IPS DF 19.7 (cell line): ENCODE data around the gene ALDH1A1.

Experiments
- DNase-seq: peaks from one replicate; pipeline ENCODE4 v3.0.0-alpha.2; 2013; ENCODE audit warnings: low read depth, low spot score

The ALDH1A1 gene

DNA sequence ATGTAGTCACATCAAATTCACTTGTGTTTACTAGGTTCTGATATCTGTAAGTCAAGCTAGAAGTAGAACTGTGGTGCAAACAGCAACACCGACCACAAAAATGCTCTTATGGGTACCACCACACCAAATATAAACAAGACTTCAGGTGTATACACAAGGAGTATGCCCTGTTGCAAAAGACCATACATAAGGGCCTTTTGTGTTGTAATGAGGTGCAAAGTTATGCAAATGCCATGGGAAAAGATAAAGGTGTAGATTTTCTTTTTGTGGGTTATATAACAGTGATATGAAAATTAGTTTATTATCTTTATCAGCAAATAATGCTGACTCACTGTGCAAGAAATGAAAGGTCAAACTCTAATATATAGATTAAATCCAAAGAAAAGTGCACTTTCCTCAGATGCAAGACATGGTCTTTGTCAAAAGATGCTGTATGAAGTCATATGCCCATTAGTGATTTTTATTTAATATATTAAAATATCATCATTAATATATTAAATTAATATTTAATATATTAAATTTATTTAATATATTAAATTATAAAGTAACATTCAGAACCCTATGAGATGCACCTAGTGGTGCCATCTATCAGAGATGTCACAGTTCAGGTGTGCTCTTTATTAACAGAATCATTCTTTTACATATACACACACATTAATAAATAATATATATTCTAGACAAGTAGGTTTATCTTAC lies 26.7 kb upstream of the ALDH1A1 start:
- DNase-seq, result no peak

DNA sequence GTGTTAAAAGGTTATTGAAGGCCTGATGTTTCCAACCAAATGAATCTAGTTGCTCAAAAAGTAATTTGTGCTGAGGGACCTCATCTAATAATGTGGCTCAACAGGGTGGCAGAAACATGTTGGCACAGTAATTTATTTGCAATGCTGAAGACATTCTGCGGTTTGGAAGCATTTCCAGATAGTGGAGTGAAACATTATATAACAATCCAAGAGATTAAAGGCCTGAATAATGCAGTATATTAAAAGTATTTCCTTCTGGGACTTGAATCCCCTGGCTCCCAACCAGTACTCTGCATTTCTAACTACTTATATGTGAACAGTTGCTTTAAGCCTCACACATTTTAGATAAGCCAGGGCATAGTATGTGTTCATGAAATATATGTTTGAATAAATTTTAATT lies 25.9 kb upstream of the ALDH1A1 start:
- DNase-seq, result no peak

DNA sequence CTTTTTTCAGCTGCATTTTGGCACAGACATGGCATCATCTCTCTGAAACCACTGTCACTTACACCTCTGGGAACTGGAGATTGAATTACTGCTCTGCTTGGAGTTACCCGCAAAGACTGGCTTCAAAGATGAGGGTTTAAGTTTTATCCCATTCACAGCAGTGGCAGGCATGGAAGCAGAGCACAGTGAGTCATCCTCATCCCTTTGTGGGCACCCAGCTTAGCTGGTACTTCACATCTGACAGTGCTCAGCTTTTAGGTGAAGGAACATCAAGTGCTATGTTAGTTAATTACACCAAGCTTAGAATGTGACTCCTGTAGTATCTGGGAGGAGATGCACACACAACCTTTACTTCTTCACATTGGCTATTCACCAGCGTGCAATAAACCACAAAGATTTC lies 24.8 kb upstream of the ALDH1A1 start:
- no peak for DNase-seq

DNA sequence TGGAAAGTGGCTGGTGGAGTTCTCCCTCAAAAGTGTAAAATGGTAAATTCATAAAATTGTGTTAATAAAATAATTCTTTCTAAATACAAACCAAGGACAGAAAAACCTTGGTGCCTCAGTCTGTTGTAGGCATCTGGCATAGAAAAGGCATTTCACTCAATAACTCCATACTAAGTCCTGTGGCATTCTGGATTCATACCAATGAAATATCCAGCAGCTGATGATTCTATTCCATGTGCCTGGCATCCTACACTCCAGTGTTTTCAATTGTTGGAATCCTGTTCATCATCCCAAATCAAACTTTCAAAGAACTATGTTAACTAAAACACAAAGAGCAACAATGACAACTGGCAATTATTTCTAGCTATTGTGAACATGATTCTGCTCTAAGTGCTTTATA lies 21.6 kb upstream of the ALDH1A1 start:
- no peak for DNase-seq

DNA sequence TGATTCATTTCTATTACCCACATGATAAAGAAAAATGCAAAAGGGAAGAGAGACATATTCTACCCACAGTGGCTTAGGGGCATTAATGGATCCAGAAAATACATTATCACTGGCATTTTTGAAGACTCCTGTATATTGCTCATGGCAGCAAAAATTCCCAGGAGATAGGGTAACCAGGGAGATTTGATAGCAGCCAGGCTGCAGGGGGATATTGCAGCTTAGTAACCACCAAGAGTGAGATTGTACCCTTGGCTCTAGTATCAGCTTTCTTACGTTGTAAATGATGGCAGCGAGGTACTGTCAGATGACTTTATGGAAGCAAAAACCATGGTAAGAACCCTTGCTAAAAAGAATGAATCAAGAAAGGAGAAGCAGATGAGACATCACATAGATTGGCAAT lies 19.8 kb upstream of the ALDH1A1 start:
- no peak for DNase-seq

DNA sequence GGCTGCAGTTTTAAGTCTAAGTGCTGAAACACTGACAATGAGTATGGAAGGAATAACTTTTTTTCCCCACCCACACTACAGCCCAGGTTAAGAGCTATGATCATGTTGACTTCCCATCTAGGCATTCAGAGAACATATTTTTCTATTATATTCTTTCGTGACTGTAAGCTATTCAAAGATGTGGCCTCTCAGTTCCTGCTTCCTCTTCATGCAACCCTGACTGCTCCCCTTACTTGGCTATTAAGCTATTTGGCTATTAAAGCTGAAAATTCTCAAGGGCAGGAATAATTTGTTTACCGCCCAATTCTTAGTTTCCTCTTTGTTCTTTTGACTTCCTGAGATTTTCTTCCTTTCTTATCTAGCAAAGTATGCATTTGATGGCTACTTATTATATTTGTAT lies 18.6 kb upstream of the ALDH1A1 start:
- DNase-seq, result no peak

DNA sequence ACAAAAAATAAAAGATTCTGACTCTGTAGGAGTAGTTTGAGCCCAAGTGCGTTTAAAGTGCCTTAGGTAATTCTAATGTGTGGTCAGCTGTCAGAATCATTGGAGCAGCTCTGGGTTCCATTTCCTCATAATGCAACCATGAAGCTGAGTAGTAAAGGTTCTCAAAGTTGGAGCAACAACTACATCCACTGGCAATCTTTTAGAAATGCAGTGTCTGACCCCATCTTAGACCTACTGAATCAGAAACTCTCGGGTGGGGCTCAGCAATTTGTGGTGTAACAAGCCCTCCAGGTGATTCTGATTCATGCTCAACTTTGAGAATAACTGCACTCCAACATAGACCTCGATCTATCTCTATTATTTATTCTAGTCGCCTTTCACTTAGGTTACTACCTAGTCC lies 7.6 kb upstream of the ALDH1A1 start:
- DNase-seq, result no peak

DNA sequence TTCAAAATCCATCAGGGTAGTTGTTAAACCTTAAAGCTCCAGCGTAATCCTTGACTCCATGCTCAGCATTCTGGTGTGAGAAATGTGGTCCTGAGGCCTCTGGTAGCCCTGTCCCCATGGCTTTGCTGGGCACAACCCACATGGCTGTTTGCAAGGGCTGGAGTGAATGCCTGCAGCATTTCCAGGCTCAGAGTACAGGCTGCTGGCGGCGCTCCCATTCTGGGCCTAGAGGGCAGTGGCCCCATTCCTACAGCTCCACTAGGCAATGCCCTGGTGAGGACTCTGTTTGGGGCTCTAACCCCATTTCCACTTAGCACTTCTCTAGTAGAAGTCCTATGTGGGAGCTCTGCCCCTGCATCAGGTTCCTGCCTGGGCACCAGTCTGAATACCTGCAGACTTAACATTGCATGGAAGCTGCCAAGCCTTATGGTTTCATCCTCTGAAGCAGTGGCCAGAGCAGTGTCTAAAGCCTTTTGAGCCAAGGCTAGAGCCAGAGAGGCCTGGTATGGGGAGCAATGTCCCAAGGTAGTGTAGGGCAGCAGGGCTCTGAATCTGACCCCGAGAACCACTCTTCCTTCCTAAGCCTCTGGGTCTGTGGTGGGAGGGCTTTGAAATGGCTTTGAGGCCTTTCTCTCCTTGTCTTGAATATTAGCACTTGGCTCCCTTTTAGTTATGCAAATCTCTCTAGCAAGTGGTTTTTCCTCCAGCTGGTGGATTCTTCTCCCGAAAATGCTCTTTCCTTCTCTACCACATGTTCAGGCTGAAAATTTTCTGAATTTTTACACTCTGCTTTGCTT lies 5.8 kb upstream of the ALDH1A1 start:
- DNase-seq, result no peak

DNA sequence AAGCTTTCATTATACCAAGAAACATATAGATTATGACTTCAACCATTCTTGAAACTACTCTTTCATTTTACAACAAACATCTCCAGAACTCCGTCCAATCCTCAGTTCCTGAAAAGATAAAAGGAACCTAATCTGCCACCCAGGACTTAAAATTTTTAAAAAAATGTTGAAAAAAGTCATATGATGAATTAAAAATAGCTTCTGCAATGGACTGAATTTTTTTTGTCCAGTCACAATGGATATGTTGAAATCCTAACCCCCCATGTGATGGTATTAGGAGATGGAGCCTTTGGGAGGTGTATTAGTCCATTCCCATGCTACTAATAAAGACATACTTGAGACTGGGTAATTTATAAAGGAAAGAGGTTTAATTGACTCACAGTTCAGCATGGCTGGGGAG lies 2.7 kb upstream of the ALDH1A1 start:
- DNase-seq, result no peak

DNA sequence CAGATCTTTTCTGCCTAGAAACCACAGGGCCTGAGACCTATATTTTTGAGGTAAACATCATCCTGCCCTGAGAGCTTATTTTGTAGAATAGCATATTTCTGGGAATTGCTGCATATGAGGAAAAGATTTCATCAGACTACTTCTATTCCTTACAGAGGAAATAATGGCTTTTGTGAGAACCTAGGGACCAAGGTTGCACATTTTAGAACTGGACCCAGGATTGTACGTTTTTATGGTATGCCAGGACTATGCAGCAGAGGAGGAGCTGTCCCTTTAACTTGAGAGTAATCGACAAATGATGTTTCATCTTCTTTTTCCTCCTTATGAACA lies 2.2 kb upstream of the ALDH1A1 start:
- no peak for DNase-seq

DNA sequence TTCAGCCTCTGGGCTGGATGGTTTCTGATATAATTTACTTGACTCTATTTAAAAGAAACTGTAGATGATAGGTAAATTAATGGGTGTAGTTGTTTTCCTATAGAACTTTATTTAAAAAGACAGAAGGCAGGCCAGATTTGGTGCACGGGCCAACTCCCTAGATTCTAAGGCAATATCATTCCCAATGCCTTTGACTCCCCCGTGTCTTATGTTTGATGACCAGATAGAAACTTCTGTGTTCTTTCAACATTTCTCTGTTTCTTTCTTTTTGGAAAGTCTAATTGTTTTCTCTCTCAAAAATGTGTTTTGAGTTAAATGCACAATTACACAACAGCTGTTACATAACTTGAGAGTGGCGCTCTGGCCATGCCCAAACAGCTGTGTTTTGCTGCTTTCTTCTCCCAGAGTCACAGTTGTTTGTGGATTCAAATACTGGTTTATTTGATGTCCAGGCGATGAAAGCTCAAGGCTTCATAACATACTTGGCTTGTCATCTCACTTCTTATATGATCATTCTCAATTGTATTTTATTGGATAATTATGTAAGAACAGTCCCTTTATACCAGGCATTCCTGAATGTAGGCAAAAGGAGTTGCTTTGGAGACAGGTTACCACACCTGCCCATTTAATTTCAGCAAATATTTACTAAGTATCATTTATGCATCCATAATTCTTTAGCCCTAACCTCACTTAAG lies 1.7 kb upstream of the ALDH1A1 start:
- no peak for DNase-seq

DNA sequence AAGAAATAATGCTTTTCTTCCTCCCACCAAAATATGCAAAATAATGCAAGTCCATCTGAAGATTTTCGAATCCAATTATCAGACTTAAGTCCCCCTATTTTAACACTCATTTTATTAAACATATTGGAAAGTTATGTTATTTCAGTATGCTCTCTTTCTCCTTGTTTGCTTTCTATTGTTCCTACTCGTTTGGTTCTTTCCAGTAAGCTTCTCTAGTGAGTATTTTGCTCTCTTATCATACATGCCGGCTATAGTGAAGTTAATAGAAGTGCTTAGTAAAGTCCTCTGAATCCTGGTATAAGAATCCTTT lies 517 bp downstream of the ALDH1A1 start:
- DNase-seq, result no peak

DNA sequence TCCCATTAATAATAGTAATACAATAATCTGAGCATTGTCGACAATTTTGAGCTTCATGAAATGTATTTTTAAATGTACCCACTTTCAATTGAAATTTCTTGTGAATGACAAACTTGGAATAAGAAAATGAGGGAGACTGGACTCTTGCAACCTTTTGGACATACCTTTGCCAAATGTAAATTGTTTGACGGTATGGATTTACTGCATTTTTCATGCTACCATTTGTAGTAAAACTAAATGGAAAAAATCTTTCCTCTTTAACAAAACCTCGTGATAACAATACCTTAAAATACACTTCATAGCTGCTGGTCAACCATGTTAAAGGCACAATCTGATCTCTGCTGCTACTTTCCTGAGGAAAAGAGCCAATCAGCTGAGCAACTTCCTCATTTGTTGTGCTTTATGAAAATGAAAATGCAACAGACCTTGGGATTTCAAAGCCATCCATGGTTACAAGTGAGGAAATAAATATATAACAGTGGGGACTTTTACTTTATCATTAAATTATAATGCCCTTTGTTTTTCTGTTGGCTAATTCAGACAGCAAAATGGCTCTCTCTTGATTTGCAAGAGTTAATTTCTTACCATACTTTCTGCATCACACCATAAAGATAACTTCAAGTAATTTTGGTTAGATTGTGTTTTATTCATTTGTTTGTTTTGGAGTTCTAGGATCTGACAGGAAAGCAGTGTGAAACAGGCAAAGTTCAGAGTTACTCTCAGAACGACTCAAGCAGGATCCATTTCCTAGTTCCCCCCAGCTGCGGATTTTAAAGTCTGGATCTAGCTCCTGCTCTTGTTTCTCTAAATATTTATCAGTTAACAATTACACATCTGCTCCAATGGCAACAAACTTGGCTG lies 1.1 kb downstream of the ALDH1A1 start:
- no peak for DNase-seq

DNA sequence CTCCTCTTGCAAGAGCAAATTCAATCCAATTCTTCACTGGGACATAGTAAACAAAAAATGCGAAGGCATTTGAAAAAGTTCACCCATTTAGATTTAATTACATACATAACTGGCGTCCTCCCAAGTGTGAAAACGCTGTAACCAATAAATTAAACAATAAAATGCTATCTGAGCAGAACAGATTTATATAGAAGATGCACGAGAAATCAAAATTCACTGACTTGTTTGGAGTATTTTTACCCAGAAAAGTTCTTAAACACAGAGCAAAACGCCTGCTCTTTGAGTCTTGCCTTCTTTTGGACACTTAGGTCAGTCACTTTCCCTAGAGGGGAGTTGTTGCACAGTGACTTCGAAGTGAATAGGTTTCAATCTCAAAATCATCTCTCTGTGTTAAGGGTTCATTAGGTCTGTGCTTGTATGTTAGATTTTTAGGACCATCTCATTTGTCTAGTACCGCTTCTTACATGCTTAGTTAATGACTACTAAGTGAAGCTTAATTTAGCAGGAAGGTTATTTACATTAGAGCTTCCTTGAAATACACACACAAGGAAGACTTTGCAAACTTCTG lies 1.9 kb downstream of the ALDH1A1 start:
- no peak for DNase-seq

DNA sequence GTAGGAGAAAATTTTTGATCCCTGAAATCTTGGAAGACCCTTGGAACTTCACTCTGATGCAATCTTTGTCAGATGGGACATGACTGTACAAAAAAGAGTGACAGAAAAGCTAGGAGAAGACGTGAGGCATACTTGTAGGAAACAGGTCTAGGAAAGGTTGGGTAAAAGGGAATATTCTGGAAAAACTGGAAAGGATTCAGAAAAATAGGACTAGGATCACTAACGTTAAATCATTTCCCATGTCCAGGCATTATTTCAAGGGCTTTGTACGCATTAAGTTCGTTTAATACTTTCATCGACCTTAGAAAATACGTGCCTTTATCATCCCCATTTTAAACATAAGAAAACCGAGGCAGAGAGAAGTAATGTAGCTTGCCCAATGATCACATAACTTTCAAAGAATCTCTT lies 2.9 kb downstream of the ALDH1A1 start:
- DNase-seq, result no peak

DNA sequence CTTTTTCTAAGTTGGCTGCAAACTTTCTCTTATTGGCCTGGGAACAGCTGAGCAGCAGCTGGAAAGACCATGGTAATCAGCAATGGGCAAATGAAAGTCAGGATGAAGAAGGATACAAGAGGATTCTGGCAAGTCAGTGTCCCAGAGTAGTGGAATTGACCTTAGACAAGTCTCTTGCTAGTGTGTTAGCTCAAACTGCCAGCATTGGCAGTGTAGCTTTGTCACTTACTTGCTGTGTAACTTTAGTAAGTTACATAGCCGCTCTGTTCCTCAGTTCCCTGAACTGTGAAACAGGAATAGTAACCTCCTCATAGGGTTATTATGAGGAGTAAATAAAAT lies 3.6 kb downstream of the ALDH1A1 start:
- no peak for DNase-seq

DNA sequence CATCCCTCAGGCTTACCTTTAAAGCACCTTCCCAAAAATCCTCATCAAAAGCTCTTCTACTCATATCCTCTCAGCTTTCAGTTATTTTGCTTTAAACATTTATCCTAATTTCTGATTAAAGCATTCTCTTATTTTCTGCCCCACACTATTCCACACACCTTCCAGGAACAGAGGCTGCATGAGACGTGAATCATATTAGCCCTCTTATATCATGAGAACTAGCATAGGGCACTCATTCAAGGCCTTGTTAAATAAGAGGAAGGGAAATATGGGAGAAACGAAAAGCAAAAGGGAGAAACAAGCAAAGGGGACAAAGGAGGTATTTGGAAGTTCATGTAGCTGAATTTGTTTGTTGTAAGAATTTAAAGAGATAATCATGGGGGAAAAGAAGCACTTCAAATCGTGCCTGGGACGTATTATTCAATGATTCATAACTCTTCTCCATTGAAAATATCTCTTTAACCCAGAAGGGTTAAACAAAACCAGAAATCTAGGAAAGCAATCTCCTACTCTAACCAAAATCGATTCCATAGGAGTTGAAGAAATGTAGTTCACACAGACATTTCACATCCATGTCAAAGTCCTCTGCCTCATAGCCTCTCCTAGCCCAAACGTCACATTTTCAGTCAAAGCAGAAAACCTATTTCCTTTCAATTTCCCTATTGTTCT lies 4.1 kb downstream of the ALDH1A1 start:
- no peak for DNase-seq

DNA sequence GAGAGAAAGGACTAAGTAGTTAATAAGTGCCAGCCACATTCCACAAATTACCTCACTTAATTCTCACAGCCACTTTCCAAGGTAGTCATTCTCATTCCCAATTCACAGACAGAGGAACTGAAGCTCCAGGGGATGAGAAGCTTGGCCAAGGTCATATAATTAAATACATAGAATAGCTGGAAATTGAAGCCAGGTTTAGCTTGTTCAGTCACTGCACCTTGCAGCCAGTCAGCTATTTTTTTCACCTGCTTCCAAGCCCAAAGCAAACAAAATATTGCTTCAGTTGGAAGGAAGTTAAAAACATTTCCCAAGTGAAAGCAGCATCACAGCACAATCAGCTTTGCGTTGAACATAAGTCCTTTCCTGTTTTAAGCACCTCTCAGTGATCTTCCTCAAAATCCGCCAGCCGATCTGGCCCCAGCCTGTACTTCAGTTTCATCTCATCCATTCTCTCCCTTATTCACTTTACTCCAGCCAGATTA lies 4.8 kb downstream of the ALDH1A1 start:
- no peak for DNase-seq

DNA sequence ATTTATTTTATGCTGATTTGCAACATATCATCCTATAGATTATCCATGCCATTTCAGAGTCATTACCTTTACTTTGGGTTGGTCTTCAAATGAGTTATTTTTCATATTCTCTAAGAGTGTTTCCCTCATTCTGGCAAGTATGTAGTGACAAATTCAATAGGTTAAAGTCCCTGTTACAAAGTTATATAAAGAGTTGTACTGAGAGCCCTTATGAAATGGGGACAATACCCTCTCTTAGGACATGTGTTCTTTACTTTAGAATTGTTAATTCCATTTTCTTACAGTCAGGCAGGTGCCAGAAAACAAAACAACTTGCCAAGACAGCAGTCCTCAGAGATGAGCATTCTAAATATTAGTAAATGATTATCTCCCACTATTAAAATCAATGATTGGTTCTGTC lies 6.0 kb downstream of the ALDH1A1 start:
- no peak for DNase-seq

DNA sequence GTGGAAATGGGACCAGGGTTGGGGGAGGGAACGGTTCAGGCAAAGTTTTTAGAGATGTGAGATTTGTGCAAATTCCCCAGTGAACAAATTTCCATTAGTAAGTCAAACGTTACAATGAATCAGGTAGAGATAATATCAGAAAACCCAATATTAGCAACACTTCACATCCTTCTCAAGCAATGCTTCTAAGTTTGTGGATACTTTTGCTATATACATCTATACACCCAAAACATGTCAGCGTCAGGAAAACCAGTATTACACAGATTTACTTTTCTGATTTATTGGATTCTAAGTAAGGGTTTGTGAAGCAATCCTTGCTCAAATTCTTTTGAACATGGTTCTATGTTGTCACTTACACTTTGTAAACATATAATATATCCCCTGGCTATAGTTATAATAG lies 6.5 kb downstream of the ALDH1A1 start:
- no peak for DNase-seq

DNA sequence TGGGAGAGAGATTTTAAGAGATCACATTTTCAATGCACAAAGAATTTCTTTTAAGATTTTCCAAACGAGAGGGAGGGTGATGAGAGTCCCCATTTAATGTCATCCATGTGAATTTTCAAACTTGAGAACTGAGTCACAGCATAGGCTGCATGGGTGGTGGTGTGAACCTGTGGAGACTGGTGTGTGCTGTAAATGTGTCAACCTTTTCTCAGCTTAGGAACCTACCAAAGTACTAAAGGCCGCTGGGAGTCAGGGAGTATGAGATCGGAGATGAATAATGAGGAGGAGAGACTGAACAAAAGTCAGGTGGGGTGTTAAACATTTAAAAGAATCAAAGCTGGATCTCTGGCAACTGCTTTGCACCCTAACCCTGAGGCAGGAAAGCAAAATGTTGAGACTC lies 7.5 kb downstream of the ALDH1A1 start:
- DNase-seq, result no peak
